22Rv1 (cell line): ENCODE data around the gene INPP5A.

ENCODE experiments used
- ZFX ChIP-seq: fragments of 450-650 bp; IDR thresholded peaks from 2 replicates; pipeline ENCODE4 v1.6.1; 2017; ENCODE audit warnings: antibody characterized with exemption, borderline replicate concordance
- TF ChIP-seq, protein P1 (sequence below): fragments of 450-650 bp; IDR thresholded peaks from 2 replicates; pipeline ENCODE4 v1.5.1; 2017; ENCODE audit warnings: mild to moderate bottlenecking

DNA sequence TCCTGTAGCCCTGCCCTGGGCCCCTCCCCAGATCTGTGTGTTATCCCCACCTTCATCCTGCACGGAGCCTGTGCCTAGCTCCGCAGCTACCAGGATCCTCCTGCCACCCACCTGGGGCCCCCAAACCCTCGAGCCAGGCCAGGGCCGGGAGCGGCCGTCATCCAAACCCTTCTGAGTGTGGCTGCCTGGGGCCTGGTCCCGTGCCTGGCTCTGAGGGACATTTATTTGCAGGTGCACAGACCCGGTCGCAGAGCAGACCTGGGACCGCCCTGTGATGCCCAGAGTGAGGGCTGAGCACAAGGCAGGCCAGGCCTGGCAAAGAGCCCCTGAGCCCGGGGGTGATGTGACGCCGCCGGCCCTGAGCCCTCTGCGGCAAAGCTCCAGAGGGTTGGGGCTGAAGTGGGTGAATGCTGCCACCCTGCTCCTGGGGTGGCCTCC lies 27.4 kb upstream of the INPP5A start:
- TF ChIP-seq, protein P1, sequence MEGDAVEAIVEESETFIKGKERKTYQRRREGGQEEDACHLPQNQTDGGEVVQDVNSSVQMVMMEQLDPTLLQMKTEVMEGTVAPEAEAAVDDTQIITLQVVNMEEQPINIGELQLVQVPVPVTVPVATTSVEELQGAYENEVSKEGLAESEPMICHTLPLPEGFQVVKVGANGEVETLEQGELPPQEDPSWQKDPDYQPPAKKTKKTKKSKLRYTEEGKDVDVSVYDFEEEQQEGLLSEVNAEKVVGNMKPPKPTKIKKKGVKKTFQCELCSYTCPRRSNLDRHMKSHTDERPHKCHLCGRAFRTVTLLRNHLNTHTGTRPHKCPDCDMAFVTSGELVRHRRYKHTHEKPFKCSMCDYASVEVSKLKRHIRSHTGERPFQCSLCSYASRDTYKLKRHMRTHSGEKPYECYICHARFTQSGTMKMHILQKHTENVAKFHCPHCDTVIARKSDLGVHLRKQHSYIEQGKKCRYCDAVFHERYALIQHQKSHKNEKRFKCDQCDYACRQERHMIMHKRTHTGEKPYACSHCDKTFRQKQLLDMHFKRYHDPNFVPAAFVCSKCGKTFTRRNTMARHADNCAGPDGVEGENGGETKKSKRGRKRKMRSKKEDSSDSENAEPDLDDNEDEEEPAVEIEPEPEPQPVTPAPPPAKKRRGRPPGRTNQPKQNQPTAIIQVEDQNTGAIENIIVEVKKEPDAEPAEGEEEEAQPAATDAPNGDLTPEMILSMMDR: no peak
- no peak for TF ChIP-seq ZFX
